CD4-positive, alpha-beta T cell (primary cell): ENCODE results near the gene TSPAN18. TPM values are rescaled to one million over a fixed set of nuclear protein-coding genes. Genes with fewer than 3 reads are reported as not detected.
A peak's percentile ranks its signal among the peaks of the same experiment; 100 is the strongest.

ENCODE experiments used
- ATAC-seq: fragments of 200-7000 bp; cut with Tn5 transposase; one replicate; pipeline ENCODE4 v1.10.0; 2022; ENCODE audit warnings: mild to moderate bottlenecking; ENCODE audit not compliant: poor library complexity
- CTCF ChIA-PET: fragments of 350-600 bp; sonication (Branson Sonifier 250); formaldehyde crosslinking; loops from one replicate; lab custom pipeline; 2021; ENCODE audit warnings: antibody characterized with exemption, inconsistent platforms; lab: Charles Lee
- POLR2A ChIA-PET: fragments of 350-600 bp; sonication (Branson Sonifier 250); formaldehyde crosslinking; loops from one replicate; lab custom pipeline; 2021; ENCODE audit warnings: antibody characterized with exemption, inconsistent platforms; lab: Charles Lee
- DNase-seq, 14 experiments: peaks; one replicate each; pipeline ENCODE4 v3.0.0-alpha.2; 2013 to 2020; ENCODE audit warnings: mixed read lengths in 2 of 14
- H3K27ac ChIP-seq, 2 donors: one replicate each; pipeline versions ENCODE4 v1.5.1 to v1.7.0; 2013; ENCODE audit warnings: low read length in 2 of 2, low read depth in 1 of 2, mild to moderate bottlenecking in 1 of 2
- H3K27me3 ChIP-seq, 2 experiments: 1 replicate in 1 of 2; 2 replicates in 1 of 2; pipeline versions ENCODE4 v1.6.1 to v1.7.0; 2013; ENCODE audit warnings: low read length in 2 of 2, control low read depth in 1 of 2, mild to moderate bottlenecking in 1 of 2, moderate library complexity in 1 of 2; ENCODE audit not compliant: insufficient read depth in 2 of 2, control insufficient read depth in 1 of 2
- H3K36me3 ChIP-seq: one replicate; pipeline ENCODE4 v1.6.1; 2013; ENCODE audit warnings: low read length, control low read depth; ENCODE audit not compliant: insufficient read depth
- H3K4me1 ChIP-seq: one replicate; pipeline ENCODE4 v1.6.1; 2013; ENCODE audit warnings: low read length, control low read depth; ENCODE audit not compliant: insufficient read depth
- H3K4me3 ChIP-seq: one replicate; pipeline ENCODE4 v1.5.1; 2013; ENCODE audit warnings: mild to moderate bottlenecking, low read length, moderate library complexity
- H3K9me3 ChIP-seq, 2 experiments: 1 replicate in 1 of 2; 2 replicates in 1 of 2; pipeline versions ENCODE4 v1.6.1 to v1.7.0; 2013; ENCODE audit warnings: low read length in 2 of 2, mild to moderate bottlenecking in 2 of 2, control low read depth in 1 of 2, moderate library complexity in 1 of 2; ENCODE audit not compliant: control insufficient read depth in 1 of 2, insufficient read depth in 1 of 2
- H3K27ac Mint-ChIP-seq: one replicate; pipeline ENCODE4 v1.8.0; 2020; ENCODE audit warnings: mixed read lengths
- H3K27me3 Mint-ChIP-seq: one replicate; pipeline ENCODE4 v1.8.0; 2021; ENCODE audit warnings: mixed read lengths
- H3K36me3 Mint-ChIP-seq: one replicate; pipeline ENCODE4 v1.8.0; 2021; ENCODE audit warnings: low read depth, mixed read lengths
- H3K4me1 Mint-ChIP-seq: one replicate; pipeline ENCODE4 v1.8.0; 2021; ENCODE audit warnings: low read depth, mixed read lengths
- H3K4me3 Mint-ChIP-seq: one replicate; pipeline ENCODE4 v1.8.0; 2020; ENCODE audit warnings: mild to moderate bottlenecking, mixed read lengths
- H3K9me3 Mint-ChIP-seq: one replicate; pipeline ENCODE4 v1.8.0; 2020; ENCODE audit warnings: mixed read lengths
- intact Hi-C, 2 experiments: fragments of 100-400 bp; cut with DNase I in 1 of 2; cut with micrococcal nuclease in 1 of 2; formaldehyde crosslinking; loops; one replicate each; pipeline versions ENCODE4 v1.15.1 to v1.9.0; 2023 to 2025; cut with DNase I, micrococcal nuclease
- total RNA-seq, 174 experiments: library from RNA in 2 of 174; stranded (reverse) in 2 of 174; gene quantifications; one replicate each; pipeline ENCODE4 v1.2.3 and lab custom pipeline; 2021 to 2026
- TF ChIP-seq, protein P1 (sequence below): fragments of 200-600 bp; IDR thresholded peaks from one replicate; pipeline ENCODE4 v1.8.0; 2022; ENCODE audit warnings: antibody characterized with exemption, mild to moderate bottlenecking

The TSPAN18 gene
- total RNA-seq, 2 experiments from 2014 or later, result 23.0 to 25.3 TPM

GRCh38 chr11:44728491-44728910 is 1.7 kb downstream of the TSPAN18 start:
- Mint-ChIP-seq H3K27ac (peak overlapping the region; percentile 60), H3K4me1 (peaks cover 45% of the 10 kb centered on the region), H3K27me3 (peaks cover 38% of the 10 kb centered on the region), H3K9me3 (no peaks in the 10 kb centered on the region), H3K36me3 (no peaks in the 10 kb centered on the region), H3K4me3 (peak overlapping the region; percentile 90)
- DNase-seq (peak in 1 of 14 experiments; percentile 5), ATAC-seq (no peak)
- POLR2A ChIA-PET, result interaction anchor here (0.6 kb wide), 1 partner anchor 513 kb away, joined by 3 read pairs; no protein-coding TSS in a partner anchor
- H3K4me3 ChIP-seq, result peak overlapping the region; percentile 86
- no peak overlapping the region for H3K27ac ChIP-seq
- intact Hi-C loops, result loop anchor here (2.0 to 10.0 kb wide), 6 partner anchors 46 to 376 kb away; no protein-coding TSS in a partner anchor
- CTCF ChIA-PET, result no interaction called here
- H3K27me3 ChIP-seq, result no peaks in the 10 kb centered on the region
- no peaks in the 10 kb centered on the region for H3K9me3 ChIP-seq
- H3K36me3 ChIP-seq, result no peaks in the 10 kb centered on the region
- TF ChIP-seq, protein P1, sequence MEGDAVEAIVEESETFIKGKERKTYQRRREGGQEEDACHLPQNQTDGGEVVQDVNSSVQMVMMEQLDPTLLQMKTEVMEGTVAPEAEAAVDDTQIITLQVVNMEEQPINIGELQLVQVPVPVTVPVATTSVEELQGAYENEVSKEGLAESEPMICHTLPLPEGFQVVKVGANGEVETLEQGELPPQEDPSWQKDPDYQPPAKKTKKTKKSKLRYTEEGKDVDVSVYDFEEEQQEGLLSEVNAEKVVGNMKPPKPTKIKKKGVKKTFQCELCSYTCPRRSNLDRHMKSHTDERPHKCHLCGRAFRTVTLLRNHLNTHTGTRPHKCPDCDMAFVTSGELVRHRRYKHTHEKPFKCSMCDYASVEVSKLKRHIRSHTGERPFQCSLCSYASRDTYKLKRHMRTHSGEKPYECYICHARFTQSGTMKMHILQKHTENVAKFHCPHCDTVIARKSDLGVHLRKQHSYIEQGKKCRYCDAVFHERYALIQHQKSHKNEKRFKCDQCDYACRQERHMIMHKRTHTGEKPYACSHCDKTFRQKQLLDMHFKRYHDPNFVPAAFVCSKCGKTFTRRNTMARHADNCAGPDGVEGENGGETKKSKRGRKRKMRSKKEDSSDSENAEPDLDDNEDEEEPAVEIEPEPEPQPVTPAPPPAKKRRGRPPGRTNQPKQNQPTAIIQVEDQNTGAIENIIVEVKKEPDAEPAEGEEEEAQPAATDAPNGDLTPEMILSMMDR, result no peak
- H3K4me1 ChIP-seq, result peaks cover 61% of the 10 kb centered on the region

- Histone ChIP-seq H3K4me1 (peaks cover 66% of the 10 kb centered on the region), H3K36me3 (no peaks in the 10 kb centered on the region), H3K27ac (no peak overlapping the region), H3K9me3 (no peaks in the 10 kb centered on the region), H3K4me3 (peak overlapping the region; percentile 86), H3K27me3 (no peaks in the 10 kb centered on the region)
- Mint-ChIP-seq H3K4me3 (peak overlapping the region; percentile 90), H3K9me3 (no peaks in the 10 kb centered on the region), H3K27ac (peak overlapping the region; percentile 60), H3K4me1 (peaks cover 45% of the 10 kb centered on the region), H3K36me3 (no peaks in the 10 kb centered on the region), H3K27me3 (peaks cover 38% of the 10 kb centered on the region)
- ChIA-PET POLR2A (interaction anchor here (0.6 to 0.9 kb wide), 2 partner anchors 47 to 514 kb away, joined by 3 read pairs; no protein-coding TSS in a partner anchor), CTCF (no interaction called here)
- intact Hi-C loops, result loop anchor here (2.0 to 10.0 kb wide), 6 partner anchors 46 to 376 kb away; no protein-coding TSS in a partner anchor
- DNase-seq, result no peak
- no peak for ATAC-seq
- TF ChIP-seq, protein P1, result no peak
Observed at GRCh38 chr11:44729063-44729462, 2.3 kb downstream of the TSPAN18 start.

DNA sequence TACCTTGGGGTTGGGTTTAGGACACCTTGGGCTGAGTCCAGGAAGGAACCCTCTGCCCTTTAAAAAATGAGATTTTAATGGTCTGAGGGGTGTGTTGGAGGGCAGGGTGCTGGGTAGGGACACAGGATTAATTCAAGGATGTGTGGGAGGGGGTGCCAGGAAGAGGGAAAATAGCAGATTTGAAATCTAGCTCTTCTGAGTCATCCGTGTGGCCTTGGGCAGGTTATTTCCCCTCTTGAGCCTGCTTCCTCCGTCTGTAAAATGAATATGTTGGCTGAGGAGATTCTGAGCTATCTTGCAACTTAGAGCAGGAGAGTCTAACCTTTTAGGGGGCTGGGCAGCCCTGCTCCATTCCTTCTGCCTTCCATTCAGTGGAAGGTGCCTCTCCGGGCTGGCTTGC is 3.0 kb downstream of the TSPAN18 start:
- DNase-seq (no peak), ATAC-seq (no peak)
- Histone ChIP-seq H3K4me3 (no peak overlapping the region), H3K27ac (no peak overlapping the region), H3K27me3 (no peaks in the 10 kb centered on the region), H3K36me3 (no peaks in the 10 kb centered on the region), H3K9me3 (no peaks in the 10 kb centered on the region), H3K4me1 (peaks cover 72% of the 10 kb centered on the region)
- H3K4me3 Mint-ChIP-seq, result peak overlapping the region; percentile 90
- no peaks in the 10 kb centered on the region for H3K36me3 Mint-ChIP-seq
- H3K27me3 Mint-ChIP-seq, result peaks cover 38% of the 10 kb centered on the region
- H3K9me3 Mint-ChIP-seq, result no peaks in the 10 kb centered on the region
- intact Hi-C loops, result loop anchor here (2.0 to 10.0 kb wide), 6 partner anchors 45 to 375 kb away; no protein-coding TSS in a partner anchor
- TF ChIP-seq, protein P1, result no peak
- H3K27ac Mint-ChIP-seq, result no peak overlapping the region
- H3K4me1 Mint-ChIP-seq, result peaks cover 45% of the 10 kb centered on the region
- ChIA-PET CTCF (interaction anchor here (1.8 kb wide), 1 partner anchor 46 kb away, joined by 5 read pairs; no protein-coding TSS in a partner anchor), POLR2A (interaction anchor here (0.9 kb wide), 1 partner anchor 47 kb away, joined by 3 read pairs; no protein-coding TSS in a partner anchor)
